HG03135 (cell line): ENCODE results near the gene TBC1D22A.

ENCODE experiments used
- ATAC-seq: cut with Tn5 transposase; IDR thresholded peaks from one replicate; pipeline ENCODE4 v1.9.1; 2021; ENCODE audit warnings: mild to moderate bottlenecking, moderate library complexity; ENCODE audit not compliant: unreplicated experiment

Gene TBC1D22A

DNA sequence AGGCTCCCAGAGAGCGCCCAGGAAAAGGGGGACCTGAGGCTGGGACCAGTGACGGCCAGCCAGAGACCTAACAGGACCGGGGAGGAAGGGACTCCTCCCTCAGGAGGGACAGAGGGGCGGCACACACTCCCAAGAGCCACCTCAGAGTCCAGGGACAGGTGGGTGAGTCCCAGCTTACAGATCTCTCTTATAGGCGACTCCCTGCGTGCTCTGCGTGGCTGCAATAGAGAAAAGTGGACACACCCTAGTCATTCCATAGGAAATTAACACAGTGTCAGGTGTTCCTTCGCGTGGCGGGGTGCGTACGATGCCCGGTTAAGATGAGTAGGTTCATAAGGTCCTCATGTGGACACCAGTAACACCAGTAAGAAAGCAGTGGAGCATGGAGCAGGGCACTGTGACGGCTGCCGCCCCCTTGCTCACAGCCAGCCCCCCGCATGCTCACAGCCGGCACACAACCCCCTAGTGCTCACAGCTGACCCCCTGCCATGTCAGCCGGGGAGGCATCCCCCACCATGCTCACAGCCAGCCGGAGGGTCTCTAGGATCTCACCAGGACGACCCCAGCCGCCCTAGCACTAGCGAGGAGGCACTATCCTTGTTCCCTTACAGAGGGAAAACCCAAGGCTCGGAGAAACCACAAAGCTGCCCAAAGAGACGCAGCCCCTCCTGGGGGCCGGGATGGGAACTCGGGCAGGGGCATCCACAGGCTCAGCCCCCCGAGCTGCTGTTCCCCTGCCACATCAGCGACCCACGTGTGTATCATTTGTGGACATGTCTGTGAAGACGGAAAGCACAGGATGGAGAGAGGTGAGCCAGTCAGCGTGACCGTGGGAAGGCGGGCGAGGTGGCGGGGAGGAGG lies 426.8 kb downstream of the TBC1D22A start:
- ATAC-seq, result no peak

GRCh38 chr22:47190276-47190956 lies 428.0 kb downstream of the TBC1D22A start:
- ATAC-seq, result no peak

DNA sequence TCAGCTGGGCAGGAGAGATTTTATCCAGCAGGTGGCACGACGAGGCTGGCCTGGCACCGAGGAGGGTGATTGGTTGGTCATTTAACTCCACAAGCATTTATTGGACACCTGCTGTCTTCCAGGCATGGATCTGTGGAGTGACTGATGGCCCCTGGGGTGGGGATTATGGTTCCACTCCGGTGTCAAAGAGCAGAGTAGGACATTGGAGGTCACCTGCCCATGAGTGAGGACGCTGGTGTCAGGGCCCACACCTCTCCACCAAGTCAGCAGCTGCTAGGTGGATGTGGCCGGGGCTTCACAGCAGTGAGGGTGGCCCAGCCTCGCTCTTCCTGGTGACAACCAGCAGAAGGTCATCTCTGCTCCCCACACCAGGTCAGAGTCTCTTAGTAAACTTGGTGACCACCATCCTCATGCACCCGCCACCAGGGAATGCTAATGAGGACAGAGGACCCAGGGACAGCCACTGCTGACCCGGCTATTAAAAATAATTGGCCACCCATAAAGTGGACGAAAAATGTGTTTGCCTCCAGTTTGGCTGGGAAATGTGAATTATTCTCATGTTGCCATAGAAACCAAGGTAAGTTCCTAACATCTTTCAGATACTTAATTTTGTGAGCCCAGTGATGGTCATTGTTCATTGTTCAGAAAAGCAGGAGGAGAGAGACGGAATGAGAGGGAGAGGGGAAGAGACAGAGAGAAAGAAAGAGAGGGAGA lies 428.7 kb downstream of the TBC1D22A start:
- ATAC-seq, result no peak

DNA sequence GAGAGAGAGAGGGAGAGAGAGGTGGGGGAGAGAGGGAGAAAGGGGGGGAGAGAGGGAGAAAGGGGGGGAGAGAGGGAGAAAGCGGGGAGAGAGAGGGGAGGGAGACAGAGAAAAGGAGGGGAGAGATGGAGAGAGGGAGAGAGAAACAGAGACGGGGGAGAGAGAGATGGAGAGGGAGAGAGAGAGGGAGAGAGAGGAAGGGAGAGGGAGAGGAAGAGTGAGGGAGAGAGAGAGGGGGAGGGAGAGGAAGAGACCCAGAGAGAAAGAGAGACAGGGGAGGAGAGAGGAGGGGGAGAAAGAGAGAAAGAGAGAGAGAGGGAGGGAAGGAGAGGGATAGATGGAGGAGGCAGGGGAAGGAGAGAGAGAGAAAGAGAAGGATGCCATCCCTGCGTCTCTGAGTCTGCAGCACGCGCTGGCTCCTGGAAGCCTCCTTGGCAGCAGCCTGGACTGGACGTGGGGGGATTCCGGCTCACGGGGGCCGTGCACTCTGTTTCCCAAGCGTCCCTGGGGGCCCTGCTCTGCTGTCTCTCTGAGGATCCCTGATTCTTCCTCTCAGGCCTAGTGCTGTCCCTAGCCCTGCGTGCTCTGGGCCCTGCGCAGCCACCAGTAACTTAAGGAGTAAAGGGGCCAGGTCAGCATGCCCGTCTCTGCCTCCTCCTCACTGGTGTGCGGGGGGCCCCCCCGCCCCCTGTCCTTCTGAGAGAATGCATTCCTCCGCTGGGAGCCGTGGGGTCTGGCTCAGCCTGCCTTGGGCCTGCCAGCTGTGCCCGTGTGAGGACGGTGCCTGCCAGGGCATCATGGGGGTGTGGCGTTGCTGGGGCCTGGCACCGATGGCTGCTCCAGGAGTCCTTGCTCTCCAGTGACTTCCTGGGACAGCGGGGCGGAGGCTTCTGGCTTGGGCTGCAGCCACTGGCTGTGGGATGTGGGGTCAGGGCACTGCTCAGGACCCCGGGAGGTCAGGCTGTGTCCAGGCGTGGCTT lies 429.5 kb downstream of the TBC1D22A start:
- ATAC-seq, result no peak

DNA sequence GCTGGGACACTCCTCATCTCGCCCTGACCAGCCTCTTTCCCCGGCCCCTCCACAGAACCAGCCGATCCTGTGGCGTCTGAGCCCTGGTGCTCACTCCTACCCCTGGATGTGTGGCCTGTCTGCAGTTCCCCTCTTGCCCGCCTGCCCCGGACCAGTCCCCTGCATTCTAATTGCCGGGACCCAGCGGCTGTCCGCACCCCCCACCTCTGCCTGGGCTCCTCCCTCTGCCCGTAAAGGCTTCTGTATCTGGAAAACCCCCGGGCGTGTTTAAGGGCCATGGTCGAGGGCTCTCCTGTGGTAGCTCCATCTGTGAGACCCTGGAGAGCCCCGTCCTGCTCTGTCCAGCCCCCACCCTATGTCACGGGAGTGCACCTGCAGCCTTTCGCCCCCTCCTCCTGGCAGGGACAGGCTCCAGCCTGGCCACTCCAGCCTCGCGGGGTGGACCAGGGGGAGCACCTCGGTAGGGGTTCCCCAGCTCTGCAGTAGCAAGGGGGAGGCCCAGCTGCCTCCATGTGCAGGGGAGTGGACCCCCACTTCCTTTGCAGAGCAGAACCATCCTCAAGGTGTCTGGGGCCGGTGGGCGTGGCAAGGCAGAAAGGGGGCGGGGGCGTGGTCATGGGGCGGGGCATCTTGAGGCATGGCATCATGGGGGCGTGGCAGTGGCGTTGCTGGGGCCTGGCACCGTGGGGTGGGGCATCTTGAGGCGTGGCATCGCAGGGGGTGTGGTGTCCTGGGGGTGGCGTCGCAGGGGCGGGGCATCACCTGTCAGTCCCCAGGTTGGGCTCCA lies 430.4 kb downstream of the TBC1D22A start:
- no peak for ATAC-seq

GRCh38 chr22:47193606-47194329 lies 431.3 kb downstream of the TBC1D22A start:
- ATAC-seq, result no peak

DNA sequence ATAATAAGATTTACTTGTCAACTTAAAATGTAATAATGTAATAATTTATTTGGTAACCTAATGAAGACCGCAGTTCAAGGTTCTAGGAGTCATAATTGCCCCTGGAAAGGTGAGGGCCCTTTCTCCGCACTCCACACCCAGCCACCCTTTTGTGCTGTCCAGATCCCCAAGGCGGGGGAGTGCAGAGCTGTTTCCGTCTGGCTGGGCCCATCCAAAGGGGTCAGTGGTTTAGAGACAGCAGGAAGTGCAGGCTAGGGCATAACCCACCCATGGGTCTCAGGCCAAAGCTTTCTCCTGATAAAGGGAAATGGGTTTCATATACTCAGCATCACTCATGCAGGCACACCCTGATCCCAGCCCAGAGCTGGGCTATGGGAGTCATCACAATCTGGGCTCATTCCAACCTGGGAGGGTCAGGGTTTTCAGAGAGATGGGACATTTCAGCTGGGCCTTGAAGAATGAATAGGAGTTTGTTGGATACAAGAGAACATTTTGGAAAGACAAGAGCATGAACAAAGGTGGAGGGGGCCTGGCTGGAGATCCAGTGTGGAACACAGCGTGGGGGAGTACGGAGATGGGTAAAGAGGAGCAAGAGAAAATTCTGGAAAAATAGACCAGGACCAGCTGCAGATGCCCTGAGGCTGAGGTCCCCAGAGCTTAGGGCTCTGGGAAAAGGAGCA lies 432.2 kb downstream of the TBC1D22A start:
- no peak for ATAC-seq

GRCh38 chr22:47195156-47195483 lies 432.7 kb downstream of the TBC1D22A start:
- no peak for ATAC-seq

GRCh38 chr22:47195484-47196165 lies 433.2 kb downstream of the TBC1D22A start:
- ATAC-seq, result no peak

DNA sequence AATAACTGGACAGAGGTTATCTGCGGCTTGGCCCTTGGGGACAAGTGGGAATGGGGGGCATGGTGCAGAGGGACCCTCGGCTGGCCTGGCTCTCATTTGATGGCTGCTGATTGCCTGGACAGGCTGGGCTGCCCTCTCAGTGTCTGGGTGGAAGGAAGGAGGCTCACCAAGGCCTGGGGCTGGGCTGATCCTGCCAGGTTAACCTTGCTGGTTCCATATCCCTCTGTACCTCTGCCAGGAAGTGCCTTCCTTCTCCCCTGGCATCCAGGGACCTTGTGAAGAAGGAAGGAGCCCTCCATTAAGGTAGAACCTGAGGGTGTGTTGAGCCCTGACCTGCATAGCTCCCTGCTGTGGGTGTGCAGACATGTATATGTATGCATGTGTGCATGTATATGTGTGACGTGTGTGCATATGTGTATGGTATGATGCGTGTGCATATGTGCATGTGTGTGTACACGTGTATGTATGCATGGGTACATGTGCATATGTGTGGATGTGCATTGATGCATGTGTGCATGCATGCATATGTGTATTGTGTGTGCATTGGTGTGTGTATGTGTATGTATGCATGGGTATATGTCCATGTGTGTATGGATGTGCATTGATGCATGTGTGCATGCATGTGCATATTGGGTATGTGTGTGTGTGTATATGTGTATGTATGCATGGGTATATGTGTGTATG lies 433.9 kb downstream of the TBC1D22A start:
- no peak for ATAC-seq

DNA sequence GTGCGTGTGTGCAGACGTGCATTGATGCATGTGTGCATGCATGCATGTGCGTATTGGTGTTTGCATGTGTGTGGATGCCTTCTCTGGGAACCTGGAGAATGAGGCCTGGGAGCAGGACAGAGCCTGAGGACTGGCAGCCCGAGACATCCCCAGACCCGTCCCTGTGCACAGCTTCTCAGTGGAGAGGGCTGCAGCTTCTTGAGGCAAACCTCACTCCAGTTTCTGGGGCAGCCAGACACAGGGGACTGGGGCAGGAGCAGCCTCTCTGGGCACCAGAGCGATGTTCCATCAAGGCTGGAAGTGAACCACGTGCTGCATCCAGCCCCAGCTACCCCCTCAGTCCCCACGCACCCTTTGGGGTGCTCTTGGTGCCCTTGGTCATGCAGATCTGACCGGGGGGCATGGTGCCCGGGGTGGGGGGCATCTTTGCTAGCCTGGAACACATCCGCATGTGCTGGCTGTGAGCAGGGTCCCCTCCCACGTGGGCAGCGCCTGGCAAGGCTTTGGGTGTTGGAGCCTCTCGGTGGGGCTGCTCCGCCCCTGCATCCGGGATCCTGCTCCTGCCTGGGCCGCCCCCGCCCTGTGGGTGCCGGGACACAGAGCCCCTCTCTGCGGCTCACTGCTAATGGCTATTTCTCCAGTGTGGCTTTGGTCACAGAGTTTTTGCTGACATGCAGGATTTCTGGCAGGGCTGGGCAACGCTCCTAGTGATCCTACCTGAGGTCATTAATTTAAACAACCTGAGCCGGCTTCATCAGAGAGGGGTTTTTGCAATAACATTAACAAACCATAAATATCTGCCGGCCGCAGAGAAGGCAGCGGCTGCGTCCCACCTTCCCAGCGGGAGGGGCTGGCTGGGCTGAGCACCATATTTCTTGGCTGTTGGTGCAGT lies 434.7 kb downstream of the TBC1D22A start:
- ATAC-seq, result no peak

- no peak for ATAC-seq
These were observed 435.5 kb downstream of the TBC1D22A start for GRCh38 chr22:47197773-47198500.

DNA sequence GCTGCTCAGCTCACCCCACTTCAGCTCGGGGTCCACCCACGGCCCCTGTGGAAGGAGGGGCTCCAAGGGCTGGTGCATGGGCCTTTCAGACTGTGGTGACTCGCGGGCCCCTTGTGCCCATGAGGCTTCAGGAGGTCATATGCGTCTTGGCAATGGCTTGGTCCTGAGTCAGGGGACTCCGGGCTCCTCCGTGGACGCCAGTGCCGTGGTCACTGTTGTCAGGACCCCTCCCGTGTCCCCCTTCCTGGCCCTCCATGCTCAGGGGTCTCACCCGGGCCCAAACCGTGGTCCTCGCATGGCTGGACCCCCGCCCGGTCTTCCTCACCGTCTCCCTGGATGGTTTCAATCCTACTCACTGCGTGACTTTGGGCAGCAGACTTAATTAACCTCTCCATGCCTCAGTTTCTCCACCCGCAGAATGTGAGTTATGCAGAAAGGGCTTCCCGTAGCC lies 436.4 kb downstream of the TBC1D22A start:
- ATAC-seq, result no peak

GRCh38 chr22:47199261-47199978 lies 437.0 kb downstream of the TBC1D22A start:
- ATAC-seq, result no peak

- no peak for ATAC-seq
These were observed 437.5 kb downstream of the TBC1D22A start for GRCh38 chr22:47199979-47200272.
